Gastrocnemius medialis (tissue), 4 donors: ENCODE results near the gene CCDC54. TPM values are rescaled to one million over a fixed set of nuclear protein-coding genes. Genes with fewer than 3 reads are reported as not detected.

ENCODE experiments used
- ATAC-seq, 2 donors: fragments of 150-250 bp; one replicate each; pipeline ENCODE4 v1.9.1; 2016
- DNase-seq, 2 donors: peaks; one replicate each; pipeline ENCODE4 v3.0.0-alpha.2; 2019
- H3K27ac ChIP-seq, 4 donors: fragments of 200-600 bp; sonication (generic); 1 replicate in 1 of 4; 2 replicates in 3 of 4; pipeline ENCODE4 v1.5.1; 2016 to 2018; ENCODE audit warnings: mild to moderate bottlenecking in 2 of 4, moderate library complexity in 1 of 4
- H3K27me3 ChIP-seq, 3 donors: fragments of 200-600 bp; sonication (generic) in 2 of 3; 1 replicate in 1 of 3; 2 replicates in 2 of 3; pipeline versions ENCODE4 v1.5.1 to v1.6.0; 2016 to 2019; ENCODE audit warnings: mild to moderate bottlenecking in 1 of 3, moderate library complexity in 1 of 3
- H3K36me3 ChIP-seq, 2 donors: fragments of 200-600 bp; sonication (generic) in 1 of 2; one replicate each; pipeline ENCODE4 v1.5.1; 2017 to 2018
- H3K4me1 ChIP-seq, 2 donors: fragments of 200-600 bp; sonication (generic) in 1 of 2; one replicate each; pipeline ENCODE4 v1.5.1; 2016 to 2017; ENCODE audit warnings: mild to moderate bottlenecking in 2 of 2
- H3K4me3 ChIP-seq, 4 donors: fragments of 200-600 bp; sonication (generic) in 3 of 4; 1 replicate in 1 of 4; 2 replicates in 3 of 4; pipeline ENCODE4 v1.5.1; 2016 to 2019; ENCODE audit warnings: mild to moderate bottlenecking in 2 of 4
- H3K9me3 ChIP-seq, 3 donors: fragments of 200-600 bp; sonication (generic) in 2 of 3; 1 replicate in 1 of 3; 2 replicates in 2 of 3; pipeline ENCODE4 v1.5.1; 2016 to 2019
- POLR2A ChIP-seq, 2 donors: fragments of 450-650 bp; IDR thresholded peaks; one replicate each; pipeline ENCODE4 v1.6.1; 2017; ENCODE audit warnings: antibody characterized with exemption in 2 of 2, mild to moderate bottlenecking in 2 of 2, moderate library complexity in 2 of 2
- in situ Hi-C, 4 donors: fragments of 200-750 bp; cut with MboI; loops; one replicate each; pipeline versions ENCODE4 v1.15.0 to v1.8.0; 2017; ENCODE audit warnings: low sequenced_read_pairs in 4 of 4
- intact Hi-C: fragments of 100-400 bp; cut with DNase I; formaldehyde crosslinking; loops from one replicate; pipeline ENCODE4 v1.15.1; 2023; ENCODE audit warnings: low total_unique reads
- total RNA-seq, 4 donors: library from RNA; depleted of rRNA; stranded (reverse); fragments of >200 nt; gene quantifications; one replicate each; pipeline versions ENCODE4 v1.1.0 to v1.2.3, GENCODE V29; 2016
- TF ChIP-seq, protein P1 (sequence below), 5 experiments: fragments of 450-650 bp in 3 of 5; fragments of 200-600 bp in 2 of 5; sonication (generic) in 2 of 5; IDR thresholded peaks in 4 of 5; conservative IDR thresholded peaks in 1 of 5; 1 replicate in 4 of 5; 2 replicates in 1 of 5; pipeline ENCODE4 v1.5.1; 2016 to 2019; ENCODE audit warnings: antibody characterized with exemption in 5 of 5, mild to moderate bottlenecking in 3 of 5, moderate library complexity in 3 of 5

The CCDC54 gene
- total RNA-seq, 4 donors from 2014 or later, result not detected

DNA sequence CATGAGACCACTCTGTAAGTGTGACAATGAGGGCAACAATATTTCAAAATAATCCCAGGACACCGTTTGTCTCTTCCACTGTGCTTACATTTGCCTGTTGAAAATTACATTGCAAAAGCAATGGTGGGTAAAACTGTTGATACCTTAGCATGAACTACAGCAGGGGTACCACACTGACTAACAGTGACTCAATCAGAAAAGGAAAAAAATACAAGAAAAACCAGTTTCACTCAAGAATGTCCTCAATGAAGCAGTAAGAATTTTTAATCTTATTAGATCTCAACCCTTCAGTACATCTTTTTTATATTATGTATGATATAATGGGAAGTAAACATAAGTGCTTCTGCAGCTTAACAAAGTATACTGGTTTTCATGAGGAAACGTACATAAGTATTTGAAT lies 1.6 kb upstream of the CCDC54 start:
- Histone ChIP-seq H3K36me3 (no peaks in the 10 kb centered on the region), H3K4me1 (no peaks in the 10 kb centered on the region), H3K27me3 (no peaks in the 10 kb centered on the region), H3K27ac (no peak overlapping the region), H3K4me3 (no peak overlapping the region), H3K9me3 (no peaks in the 10 kb centered on the region)
- intact Hi-C loops (no loop called here), in situ Hi-C loops (no loop called here)
- ATAC-seq (no peak), DNase-seq (no peak)
- TF ChIP-seq POLR2A (IDR thresholded peaks at IDR 0.05), result no peak

DNA sequence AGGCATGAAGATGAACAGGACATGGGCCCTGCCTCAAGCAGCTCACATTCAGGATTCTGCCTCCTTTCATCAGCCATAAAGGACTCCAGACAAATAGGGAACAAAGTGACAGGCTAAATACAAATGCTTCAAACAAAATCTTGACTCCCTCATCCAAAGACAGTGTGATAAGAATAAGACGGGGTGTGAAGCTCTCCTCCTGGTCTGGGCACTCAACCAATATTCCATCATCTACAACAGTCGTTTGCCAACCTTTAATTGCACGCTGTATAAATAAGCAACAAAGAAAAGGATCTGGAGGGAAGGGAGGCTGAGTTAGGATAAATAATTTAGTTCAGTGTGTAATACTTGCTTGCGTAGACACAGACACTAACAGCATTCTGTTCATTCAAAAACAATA lies 5.4 kb downstream of the CCDC54 start:
- Histone ChIP-seq H3K27me3 (no peaks in the 10 kb centered on the region), H3K36me3 (no peaks in the 10 kb centered on the region), H3K27ac (no peak overlapping the region), H3K9me3 (no peaks in the 10 kb centered on the region), H3K4me1 (no peaks in the 10 kb centered on the region), H3K4me3 (no peak overlapping the region)
- in situ Hi-C loops (no loop called here), intact Hi-C loops (no loop called here)
- ATAC-seq (no peak), DNase-seq (no peak)
- TF ChIP-seq, protein P1, sequence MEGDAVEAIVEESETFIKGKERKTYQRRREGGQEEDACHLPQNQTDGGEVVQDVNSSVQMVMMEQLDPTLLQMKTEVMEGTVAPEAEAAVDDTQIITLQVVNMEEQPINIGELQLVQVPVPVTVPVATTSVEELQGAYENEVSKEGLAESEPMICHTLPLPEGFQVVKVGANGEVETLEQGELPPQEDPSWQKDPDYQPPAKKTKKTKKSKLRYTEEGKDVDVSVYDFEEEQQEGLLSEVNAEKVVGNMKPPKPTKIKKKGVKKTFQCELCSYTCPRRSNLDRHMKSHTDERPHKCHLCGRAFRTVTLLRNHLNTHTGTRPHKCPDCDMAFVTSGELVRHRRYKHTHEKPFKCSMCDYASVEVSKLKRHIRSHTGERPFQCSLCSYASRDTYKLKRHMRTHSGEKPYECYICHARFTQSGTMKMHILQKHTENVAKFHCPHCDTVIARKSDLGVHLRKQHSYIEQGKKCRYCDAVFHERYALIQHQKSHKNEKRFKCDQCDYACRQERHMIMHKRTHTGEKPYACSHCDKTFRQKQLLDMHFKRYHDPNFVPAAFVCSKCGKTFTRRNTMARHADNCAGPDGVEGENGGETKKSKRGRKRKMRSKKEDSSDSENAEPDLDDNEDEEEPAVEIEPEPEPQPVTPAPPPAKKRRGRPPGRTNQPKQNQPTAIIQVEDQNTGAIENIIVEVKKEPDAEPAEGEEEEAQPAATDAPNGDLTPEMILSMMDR (IDR thresholded peaks at IDR 0.05 in 4 of 5, conservative IDR thresholded peaks at IDR 0.05 in 1 of 5), result no peak
- no peak for TF ChIP-seq POLR2A (IDR thresholded peaks at IDR 0.05)

DNA sequence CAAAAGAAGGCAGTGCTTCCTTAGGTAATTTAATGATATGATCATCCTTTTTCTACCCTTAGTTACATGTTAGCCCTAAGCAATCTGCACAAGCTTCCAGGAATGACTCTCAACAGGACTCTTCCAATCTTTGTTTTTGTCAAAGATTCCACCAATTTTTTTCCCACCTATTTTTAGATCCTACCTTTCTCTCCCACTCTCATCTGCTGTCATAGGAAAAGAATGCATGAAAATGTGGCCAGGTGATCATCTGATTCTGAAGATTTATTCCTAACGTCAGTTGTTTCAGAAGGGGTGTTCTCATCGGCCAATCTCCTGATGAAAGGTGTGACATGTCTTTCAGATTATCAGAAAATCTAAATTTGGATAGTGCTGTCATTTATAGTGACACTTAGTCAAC lies 7.2 kb downstream of the CCDC54 start:
- in situ Hi-C loops, result no loop called here
- Histone ChIP-seq H3K4me3 (no peak overlapping the region), H3K27ac (no peak overlapping the region), H3K36me3 (no peaks in the 10 kb centered on the region), H3K27me3 (no peaks in the 10 kb centered on the region), H3K4me1 (no peaks in the 10 kb centered on the region), H3K9me3 (no peaks in the 10 kb centered on the region)
- ATAC-seq, result no peak
- no peak for TF ChIP-seq POLR2A (IDR thresholded peaks at IDR 0.05)
- TF ChIP-seq, protein P1 (IDR thresholded peaks at IDR 0.05 in 4 of 5, conservative IDR thresholded peaks at IDR 0.05 in 1 of 5), result no peak
- intact Hi-C loops, result no loop called here
- DNase-seq, result no peak

DNA sequence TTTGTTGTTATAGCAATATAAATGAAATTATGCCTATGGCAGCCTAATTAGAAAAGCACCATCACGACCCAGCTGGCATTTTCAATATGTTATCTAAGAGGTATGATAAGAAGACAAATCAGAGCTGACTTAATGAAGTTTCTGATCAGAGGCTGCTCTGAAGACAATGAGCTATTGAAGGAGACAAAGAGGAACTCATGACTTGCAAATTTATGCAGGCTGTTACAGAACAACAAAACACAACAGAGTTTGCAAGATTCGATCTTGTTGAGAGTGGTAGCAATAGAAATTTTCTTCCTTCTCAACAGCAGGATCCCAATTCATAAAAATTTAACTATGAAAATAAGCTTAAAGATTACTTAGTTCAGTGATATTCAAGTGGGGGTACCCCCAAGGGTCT lies 7.7 kb downstream of the CCDC54 start:
- Histone ChIP-seq H3K27me3 (no peaks in the 10 kb centered on the region), H3K36me3 (no peaks in the 10 kb centered on the region), H3K27ac (no peak overlapping the region), H3K9me3 (no peaks in the 10 kb centered on the region), H3K4me3 (no peak overlapping the region), H3K4me1 (no peaks in the 10 kb centered on the region)
- in situ Hi-C loops, result no loop called here
- TF ChIP-seq, protein P1 (IDR thresholded peaks at IDR 0.05 in 4 of 5, conservative IDR thresholded peaks at IDR 0.05 in 1 of 5), result no peak
- TF ChIP-seq POLR2A (IDR thresholded peaks at IDR 0.05), result no peak
- DNase-seq, result no peak
- ATAC-seq, result no peak
- intact Hi-C loops, result no loop called here

DNA sequence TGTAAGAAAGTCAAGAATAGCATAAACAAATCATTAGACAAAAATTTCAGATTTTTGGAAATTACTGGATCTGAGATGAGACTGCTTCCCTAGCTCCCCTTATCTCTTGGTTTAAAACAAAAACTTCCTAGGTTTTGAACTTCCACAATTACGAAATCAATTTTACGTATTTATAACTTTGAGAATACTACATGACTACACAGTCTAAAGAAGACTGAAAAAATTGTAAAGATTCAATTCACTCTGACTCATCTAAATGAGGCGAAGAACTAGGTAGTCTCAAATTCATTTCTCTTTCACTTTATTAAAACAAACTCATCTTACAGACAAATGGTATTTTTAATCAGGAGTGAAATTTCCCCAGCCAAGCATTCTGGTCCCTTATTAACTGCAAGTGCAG lies 10.3 kb downstream of the CCDC54 start:
- H3K27me3 ChIP-seq, result no peaks in the 10 kb centered on the region
- ATAC-seq (no peak), DNase-seq (no peak)
- in situ Hi-C loops, result no loop called here
- intact Hi-C loops, result no loop called here
- no peak overlapping the region for H3K27ac ChIP-seq
- H3K4me1 ChIP-seq, result no peaks in the 10 kb centered on the region
- H3K36me3 ChIP-seq, result no peaks in the 10 kb centered on the region
- no peak overlapping the region for H3K4me3 ChIP-seq
- no peaks in the 10 kb centered on the region for H3K9me3 ChIP-seq
- TF ChIP-seq, protein P1 (IDR thresholded peaks at IDR 0.05 in 4 of 5, conservative IDR thresholded peaks at IDR 0.05 in 1 of 5), result no peak
- TF ChIP-seq POLR2A (IDR thresholded peaks at IDR 0.05), result no peak
